HG02840 (cell line): Measurements from ENCODE around the gene NR6A1.
"Not testable (repeated sequence)": the region's sequence is repeated elsewhere in the genome, so short reads cannot be mapped to it uniquely, and the experiment has no call there.

ENCODE experiments used
- ATAC-seq: cut with Tn5 transposase; IDR thresholded peaks from one replicate; pipeline ENCODE4 v1.9.1; 2021; ENCODE audit warnings: mild to moderate bottlenecking, moderate library complexity, moderate number of reproducible peaks; ENCODE audit not compliant: unreplicated experiment, low FRiP score

Gene NR6A1

GRCh38 chr9:124625087-124625486 lies 146.0 kb downstream of the NR6A1 start:
- ATAC-seq = no peak

GRCh38 chr9:124624735-124624992 lies 146.4 kb downstream of the NR6A1 start:
- no peak for ATAC-seq

DNA sequence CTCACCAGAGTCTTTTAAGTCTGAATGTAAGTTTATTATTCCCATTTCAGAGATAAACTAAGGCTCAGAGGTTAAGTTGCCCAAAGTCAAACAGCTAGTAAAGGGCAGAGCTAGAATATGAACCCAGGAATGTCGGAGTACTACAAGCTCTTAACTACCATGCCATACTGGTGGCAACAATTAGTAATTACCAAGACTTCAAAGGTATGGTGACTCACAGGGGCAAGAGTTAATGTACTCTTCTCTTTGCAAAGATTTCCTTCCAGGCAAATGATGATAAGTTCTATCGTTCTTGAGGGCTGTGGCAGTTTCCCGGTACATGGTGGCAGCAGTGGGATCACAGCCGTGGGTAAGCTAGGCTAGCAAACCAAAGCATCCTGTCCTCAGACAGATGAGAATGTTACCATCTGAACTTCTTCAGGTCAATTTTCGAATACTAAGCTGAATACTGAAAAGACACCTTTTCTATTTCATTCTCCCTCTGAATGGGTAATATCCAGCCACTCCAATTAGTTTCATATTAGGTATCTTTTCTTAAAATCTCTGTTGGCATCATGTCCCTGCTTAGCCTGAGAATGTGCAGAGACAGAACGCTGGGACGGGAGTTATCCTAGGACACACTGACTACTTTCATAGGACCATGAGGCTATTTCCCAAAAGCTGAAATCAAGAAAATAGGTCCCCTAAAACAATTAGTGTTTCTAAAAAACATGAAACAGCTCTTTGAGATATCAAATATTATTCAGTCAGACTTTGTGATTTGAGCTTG lies 147.0 kb downstream of the NR6A1 start:
- no peak for ATAC-seq

DNA sequence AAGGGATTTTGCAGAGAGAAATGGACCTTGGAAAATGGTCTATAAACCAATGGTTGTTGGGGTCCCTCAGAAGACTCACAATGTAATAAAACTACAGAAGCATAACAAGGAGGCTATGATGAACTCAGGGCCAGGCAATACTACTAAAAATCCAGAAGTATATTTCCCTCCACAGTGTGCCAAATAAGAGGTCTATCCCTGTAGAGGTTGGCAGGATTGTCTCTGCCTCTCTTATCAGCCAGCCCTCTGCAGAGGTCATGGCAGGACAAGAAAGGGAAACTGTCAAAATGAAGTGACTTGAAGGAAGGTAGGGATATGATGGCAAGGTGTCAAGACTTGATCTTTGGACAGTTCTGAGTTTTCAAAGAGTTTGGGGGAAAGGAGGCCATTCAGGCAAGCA lies 148.2 kb downstream of the NR6A1 start:
- no peak for ATAC-seq

GRCh38 chr9:124621371-124622328 lies 149.5 kb downstream of the NR6A1 start:
- ATAC-seq = no peak

- ATAC-seq = no peak
Observed at GRCh38 chr9:124618476-124618875, 152.6 kb downstream of the NR6A1 start.

GRCh38 chr9:124617477-124618141 lies 153.5 kb downstream of the NR6A1 start:
- ATAC-seq = no peak

- no peak for ATAC-seq
Observed at GRCh38 chr9:124616961-124617360, 154.2 kb downstream of the NR6A1 start.

DNA sequence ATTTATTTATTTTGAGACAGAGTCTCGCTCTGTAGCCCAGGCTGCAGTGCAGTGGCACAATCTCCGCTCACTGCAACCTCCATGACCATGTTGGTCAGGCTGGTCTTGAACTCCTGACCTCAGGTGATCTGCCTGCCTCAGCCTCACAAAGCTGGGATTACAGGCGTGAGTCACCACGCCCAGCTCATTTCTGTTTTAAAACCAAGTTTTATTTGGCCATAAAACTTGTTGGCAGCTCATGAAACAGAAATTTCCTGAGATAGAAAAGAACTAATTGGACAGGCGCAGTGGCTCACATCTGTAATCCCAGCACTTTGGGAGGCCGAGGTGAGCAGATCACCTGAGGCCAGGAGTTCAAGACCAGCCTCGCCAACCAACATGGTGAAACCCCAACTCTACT lies 155.3 kb downstream of the NR6A1 start:
- ATAC-seq = not testable (repeated sequence)

GRCh38 chr9:124615100-124615742 lies 155.9 kb downstream of the NR6A1 start:
- ATAC-seq = no peak

DNA sequence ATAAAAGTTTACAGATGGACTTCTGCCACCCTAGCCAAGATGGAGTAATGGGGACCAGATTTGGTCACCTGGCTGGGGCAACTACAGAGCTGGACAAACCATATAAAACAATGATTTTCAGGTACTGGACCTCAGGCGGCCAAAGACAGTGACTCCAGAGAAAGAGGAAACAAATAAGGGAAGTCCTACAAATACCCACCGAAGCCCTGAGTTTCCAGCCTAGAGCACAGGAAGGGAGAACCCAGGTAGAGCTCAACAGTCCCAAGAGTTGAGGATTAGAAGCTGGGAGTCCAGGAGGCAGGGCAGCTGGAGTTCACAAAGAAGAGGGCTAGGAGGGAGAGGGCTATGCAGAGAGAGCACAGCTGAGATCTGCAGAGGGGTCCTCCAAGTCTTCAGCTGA lies 157.3 kb downstream of the NR6A1 start:
- ATAC-seq = no peak

GRCh38 chr9:124611106-124611505 lies 160.0 kb downstream of the NR6A1 start:
- no peak for ATAC-seq

GRCh38 chr9:124606027-124606426 lies 165.1 kb downstream of the NR6A1 start:
- ATAC-seq = no peak

- no peak for ATAC-seq
Observed at GRCh38 chr9:124605258-124605657, 165.9 kb downstream of the NR6A1 start.

- ATAC-seq = no peak
Observed at GRCh38 chr9:124602632-124603031, 168.5 kb downstream of the NR6A1 start.

DNA sequence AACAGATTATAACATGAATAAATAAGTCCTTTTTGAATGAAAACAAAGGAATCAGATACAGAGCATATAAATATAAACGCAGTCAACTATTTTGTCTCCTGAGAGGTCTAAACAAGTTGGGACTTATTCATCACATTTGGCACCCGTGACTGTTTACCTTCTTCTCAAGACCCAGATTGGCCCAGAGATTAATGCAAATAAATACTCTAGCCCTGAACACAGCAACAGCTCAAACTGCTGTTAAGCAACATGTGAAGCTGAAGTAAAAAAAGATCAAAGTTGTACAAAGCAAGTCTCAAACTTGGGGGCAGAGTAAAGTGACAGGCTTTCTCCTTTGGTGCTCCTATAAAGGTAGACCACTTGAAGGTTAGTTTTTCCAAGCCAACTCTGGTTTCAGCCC lies 168.9 kb downstream of the NR6A1 start:
- ATAC-seq = no peak

DNA sequence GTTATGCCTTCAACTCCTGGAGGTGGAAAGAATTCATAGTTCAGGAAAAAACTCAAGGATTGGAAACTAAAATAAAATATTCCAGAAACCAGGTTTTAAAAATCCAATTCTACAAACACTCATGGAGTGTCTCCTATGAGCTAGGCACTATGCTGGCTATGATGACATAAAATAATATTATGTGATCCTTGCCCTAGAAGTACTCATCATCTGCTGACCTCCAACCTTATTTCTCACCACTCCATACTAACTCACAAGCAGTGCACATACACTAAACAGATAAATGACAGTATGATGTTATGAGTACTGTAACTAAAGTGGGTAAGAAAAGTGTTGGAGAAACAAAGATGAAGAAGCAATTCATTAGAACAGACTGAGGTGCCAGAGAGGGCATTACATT lies 170.7 kb downstream of the NR6A1 start:
- no peak for ATAC-seq

DNA sequence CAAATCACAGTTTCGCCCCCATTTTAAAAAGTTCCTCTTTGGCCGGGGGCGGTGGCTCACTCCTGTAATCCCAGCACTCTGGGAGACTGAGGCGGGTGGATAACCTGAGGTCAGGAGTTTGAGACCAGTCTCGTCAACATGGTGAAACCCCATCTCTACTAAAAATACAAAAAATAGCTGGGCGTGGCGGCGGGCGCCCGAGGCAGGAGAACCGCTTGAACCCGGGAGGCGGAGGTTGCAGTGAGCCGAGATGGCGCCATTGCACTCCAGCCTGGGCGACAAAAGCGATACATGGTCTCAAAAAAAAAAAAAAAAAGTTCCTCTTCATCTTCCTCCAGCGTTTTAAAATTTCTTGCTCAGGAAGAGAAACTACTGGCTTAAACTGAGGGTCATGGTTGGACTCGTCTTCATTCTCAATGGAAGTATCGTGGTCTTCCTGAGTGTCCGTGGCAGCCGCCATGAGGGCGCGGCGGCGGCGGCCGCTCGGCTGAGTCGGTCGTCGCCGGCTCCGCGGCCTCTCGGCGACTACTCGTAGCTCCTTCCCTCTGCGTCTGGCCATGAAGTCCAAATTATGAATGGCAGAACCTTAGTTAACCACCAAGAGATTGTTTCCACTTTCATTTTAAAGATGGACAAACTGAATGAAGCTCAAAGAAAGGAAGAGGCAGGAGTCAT lies 171.9 kb downstream of the NR6A1 start:
- ATAC-seq = no peak

DNA sequence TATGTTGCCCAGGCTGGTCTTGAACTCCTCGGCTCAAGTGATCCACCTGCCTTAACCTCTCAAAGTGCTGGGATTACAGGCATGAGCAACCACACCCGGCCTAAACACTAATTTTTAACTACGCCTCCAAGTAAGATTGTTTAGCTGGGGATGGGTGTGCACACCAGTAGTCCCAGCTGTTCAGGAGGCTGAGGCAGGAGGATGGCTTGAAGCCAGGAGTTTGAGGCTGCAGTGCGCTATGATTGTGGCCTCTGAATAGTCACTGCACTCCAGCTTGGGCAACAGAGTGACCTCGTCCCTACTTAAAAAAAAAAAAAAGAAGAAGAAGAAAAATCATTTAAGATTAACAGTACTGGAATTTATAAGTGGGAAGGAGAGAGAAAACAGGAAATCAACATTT lies 173.1 kb downstream of the NR6A1 start:
- ATAC-seq = no peak

GRCh38 chr9:124596172-124596839 lies 174.8 kb downstream of the NR6A1 start:
- ATAC-seq = no peak
